Neural progenitor cell (in vitro differentiated cells): ENCODE results near the gene SMURF1.

Experiments
- EZH2 ChIP-seq: fragments of 200-600 bp; sonication (generic); IDR thresholded peaks from 2 replicates; pipeline ENCODE4 v1.6.1; 2017; ENCODE audit warnings: antibody characterized with exemption, mild to moderate bottlenecking, moderate library complexity
- EZH2phosphoT487 ChIP-seq: fragments of 200-600 bp; sonication (generic); IDR thresholded peaks from 2 replicates; pipeline ENCODE4 v1.6.1; 2017; ENCODE audit warnings: antibody characterized with exemption
- TF ChIP-seq, protein P1 (sequence below): fragments of 200-600 bp; sonication (generic); IDR thresholded peaks from 2 replicates; pipeline ENCODE4 v1.5.1; 2017; ENCODE audit warnings: antibody characterized with exemption, mild to moderate bottlenecking

DNA sequence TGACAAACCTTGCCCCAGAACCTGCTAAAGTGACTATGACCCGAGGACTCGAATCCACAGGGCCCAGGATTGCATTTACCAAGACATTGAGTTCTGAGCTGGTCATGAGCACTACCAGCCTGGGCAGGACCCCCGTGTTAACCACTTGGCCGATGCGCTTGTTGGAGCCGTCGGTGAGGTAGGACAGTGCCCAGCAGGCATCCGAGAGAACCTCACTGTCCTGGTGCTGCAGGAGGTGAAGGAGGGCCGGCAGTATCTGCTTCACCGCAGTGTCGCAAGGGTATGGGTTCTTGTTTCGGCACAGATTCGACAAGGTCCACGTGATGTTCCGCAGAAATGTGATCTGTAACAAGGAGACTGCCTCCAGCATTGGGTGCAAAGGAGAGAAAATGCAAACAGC, 44.3 kb upstream of the SMURF1 start:
- TF ChIP-seq, protein P1, sequence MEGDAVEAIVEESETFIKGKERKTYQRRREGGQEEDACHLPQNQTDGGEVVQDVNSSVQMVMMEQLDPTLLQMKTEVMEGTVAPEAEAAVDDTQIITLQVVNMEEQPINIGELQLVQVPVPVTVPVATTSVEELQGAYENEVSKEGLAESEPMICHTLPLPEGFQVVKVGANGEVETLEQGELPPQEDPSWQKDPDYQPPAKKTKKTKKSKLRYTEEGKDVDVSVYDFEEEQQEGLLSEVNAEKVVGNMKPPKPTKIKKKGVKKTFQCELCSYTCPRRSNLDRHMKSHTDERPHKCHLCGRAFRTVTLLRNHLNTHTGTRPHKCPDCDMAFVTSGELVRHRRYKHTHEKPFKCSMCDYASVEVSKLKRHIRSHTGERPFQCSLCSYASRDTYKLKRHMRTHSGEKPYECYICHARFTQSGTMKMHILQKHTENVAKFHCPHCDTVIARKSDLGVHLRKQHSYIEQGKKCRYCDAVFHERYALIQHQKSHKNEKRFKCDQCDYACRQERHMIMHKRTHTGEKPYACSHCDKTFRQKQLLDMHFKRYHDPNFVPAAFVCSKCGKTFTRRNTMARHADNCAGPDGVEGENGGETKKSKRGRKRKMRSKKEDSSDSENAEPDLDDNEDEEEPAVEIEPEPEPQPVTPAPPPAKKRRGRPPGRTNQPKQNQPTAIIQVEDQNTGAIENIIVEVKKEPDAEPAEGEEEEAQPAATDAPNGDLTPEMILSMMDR = no peak
- TF ChIP-seq EZH2 (no peak), EZH2phosphoT487 (no peak)
